Measurements from ENCODE around the gene CCDC6. TPM values are rescaled to one million over a fixed set of nuclear protein-coding genes. Genes with fewer than 3 reads are reported as not detected.

The CCDC6 gene
- total RNA-seq, 1 experiment from 2014 or later = 58.4 TPM

GRCh38 chr10:59864141-59864962 is 42.0 kb downstream of the CCDC6 start:
- no peak overlapping the region for H3K56ac ChIP-seq (ENCODE audit: insufficient read length, low read depth, low read length)
- no peak for TF ChIP-seq CTCF (conservative IDR thresholded peaks at IDR 0.05)
- H3K27ac Mint-ChIP-seq = peak overlapping the region in 2 of 3 experiments; percentile 44 to 92; a peak in 4 of 7 replicates
- H2AK5ac ChIP-seq (ENCODE audit: insufficient read length, low read length) = no peak overlapping the region
- peaks cover 12 to 24% (median 22%) of the 10 kb centered on the region in 3 experiments for H3K36me3 Mint-ChIP-seq (ENCODE audit: insufficient read depth in 1 of 3, low read depth in 3 of 3)
- no peak overlapping the region for H3K18ac ChIP-seq (ENCODE audit: insufficient read length, low read depth, low read length)
- no peak overlapping the region for H4K5ac ChIP-seq (ENCODE audit: insufficient read length, low read depth, low read length)
- no peaks in the 10 kb centered on the region for H3K79me1 ChIP-seq (ENCODE audit: insufficient read depth, low read depth, low read length, poor library complexity, severe bottlenecking)
- H3K23me2 ChIP-seq (ENCODE audit: insufficient read length, low read depth, low read length, poor library complexity, severe bottlenecking) = no peaks in the 10 kb centered on the region
- no peak for DNase-seq
- H2BK15ac ChIP-seq (ENCODE audit: low read depth, low read length) = no peak overlapping the region
- no peak overlapping the region for H4K91ac ChIP-seq (ENCODE audit: insufficient read length, low read depth, low read length)
- peaks cover 53 to 57% of the 10 kb centered on the region in 2 experiments for H3K4me1 Mint-ChIP-seq
- H3K23ac ChIP-seq (ENCODE audit: insufficient read length, low read depth, low read length) = no peak overlapping the region
- no peaks in the 10 kb centered on the region for H3K27me3 ChIP-seq (ENCODE audit: insufficient read depth, low read length)
- H3K9me3 ChIP-seq (ENCODE audit: control insufficient read depth, low read depth, low read length) = no peaks in the 10 kb centered on the region
- H3K9me3 Mint-ChIP-seq = peaks cover 4 to 17% of the 10 kb centered on the region in 2 experiments; a peak in 4 of 5 replicates
- no peak overlapping the region for H3K4ac ChIP-seq (ENCODE audit: low read depth, low read length)
- H3K27ac ChIP-seq (ENCODE audit: insufficient read length, low read depth, low read length) = no peak overlapping the region
- 100% methylated on average over 1 of the region's 5 CpGs for WGBS (ENCODE audit: extremely low coverage, insufficient read length, low lambda C conversion rate)
- no peak overlapping the region for H3T11ph ChIP-seq (ENCODE audit: low read length)
- H3K4me3 Mint-ChIP-seq = peak overlapping the region in 1 of 2 experiments; percentile 49; a peak in 1 of 5 replicates
- no peak overlapping the region for H4K8ac ChIP-seq (replicated peaks; ENCODE audit: insufficient read length, low read depth, low read length)
- no peak overlapping the region for H3K4me2 ChIP-seq (ENCODE audit: insufficient read depth, insufficient read length, low read length)
- no peak overlapping the region for H2BK12ac ChIP-seq (ENCODE audit: insufficient read length, low read depth, low read length)
- no peak overlapping the region for H2BK20ac ChIP-seq (ENCODE audit: low read depth, low read length, poor library complexity, severe bottlenecking)
- no peak overlapping the region for H2AFZ ChIP-seq (ENCODE audit: low read length)
- H2BK120ac ChIP-seq (ENCODE audit: low read depth, low read length, poor library complexity, severe bottlenecking) = no peak overlapping the region
- no peak overlapping the region for H2BK5ac ChIP-seq (ENCODE audit: insufficient read length, low read length)
- no peaks in the 10 kb centered on the region for H4K20me1 ChIP-seq (ENCODE audit: control insufficient read depth, insufficient read depth, insufficient read length)
- no peak overlapping the region for H3K14ac ChIP-seq (ENCODE audit: insufficient read depth, low read length)
- no peak overlapping the region for H3K9ac ChIP-seq (ENCODE audit: extremely low read depth, insufficient read length, low read length)
- H3K79me2 ChIP-seq (ENCODE audit: insufficient read depth, low read length) = peaks cover 29% of the 10 kb centered on the region; the same call in 1 of the 2 replicates
- peaks cover 9% of the 10 kb centered on the region; the same call in 1 of the 2 replicates for H3K4me1 ChIP-seq (ENCODE audit: insufficient read depth, low read length)
- H3K27me3 Mint-ChIP-seq (ENCODE audit: low read depth) = no peaks in the 10 kb centered on the region
